ENCODE results near the gene VPS37C. TPM values are rescaled to one million over a fixed set of nuclear protein-coding genes. Genes with fewer than 3 reads are reported as not detected.

Gene VPS37C
- total and polyA plus RNA-seq, 4 donors, result 2.6 to 6.1 (median 5.1) TPM

- DNase-seq (ENCODE audit: low spot score), result no peak
- Histone ChIP-seq H3K4me3 (ENCODE audit: low read depth in 1 of 3, low read length in 3 of 3) (no peak overlapping the region), H3K36me3 (ENCODE audit: control insufficient read depth in 4 of 4, insufficient read depth in 3 of 4, low read depth in 1 of 4, low read length in 3 of 4) (no peaks in the 10 kb centered on the region), H3K9ac (ENCODE audit: low read depth in 1 of 2, low read length in 2 of 2) (no peak overlapping the region), H3K4me1 (ENCODE audit: control insufficient read depth in 4 of 4, insufficient read depth in 4 of 4, low read length in 3 of 4) (no peaks in the 10 kb centered on the region), H3K27ac (ENCODE audit: low read depth in 1 of 2, low read length in 2 of 2) (no peak overlapping the region), H3K27me3 (ENCODE audit: control insufficient read depth in 4 of 4, insufficient read depth in 4 of 4, low read length in 3 of 4) (no peaks in the 10 kb centered on the region), H3K9me3 (ENCODE audit: control insufficient read depth in 4 of 4, low read length in 3 of 4) (no peaks in the 10 kb centered on the region)
- TF ChIP-seq SP1 (IDR thresholded peaks at IDR 0.05) (no peak), GABPA (IDR thresholded peaks at IDR 0.05 in 1 of 2, conservative IDR thresholded peaks at IDR 0.05 in 1 of 2) (no peak), ATF3 (IDR thresholded peaks at IDR 0.05) (no peak)
- WGBS, result 88% methylated on average over 12 of the region's 12 CpGs
Measured at GRCh38 chr11:61090521-61090920, 70.7 kb downstream of the VPS37C start.

- no peaks in the 10 kb centered on the region for H3K27me3 ChIP-seq (ENCODE audit: control insufficient read depth in 4 of 4, insufficient read depth in 4 of 4, low read length in 3 of 4)
- no peak for DNase-seq (ENCODE audit: low spot score)
- H3K4me3 ChIP-seq (ENCODE audit: low read depth in 1 of 3, low read length in 3 of 3), result no peak overlapping the region
- no peaks in the 10 kb centered on the region for H3K36me3 ChIP-seq (ENCODE audit: control insufficient read depth in 4 of 4, insufficient read depth in 3 of 4, low read depth in 1 of 4, low read length in 3 of 4)
- no peak overlapping the region for H3K9ac ChIP-seq (ENCODE audit: low read depth in 1 of 2, low read length in 2 of 2)
- no peak overlapping the region for H3K27ac ChIP-seq (ENCODE audit: low read depth in 1 of 2, low read length in 2 of 2)
- TF ChIP-seq SP1 (IDR thresholded peaks at IDR 0.05), result no peak
- TF ChIP-seq GABPA (IDR thresholded peaks at IDR 0.05 in 1 of 2, conservative IDR thresholded peaks at IDR 0.05 in 1 of 2), result no peak
- no peaks in the 10 kb centered on the region for H3K4me1 ChIP-seq (ENCODE audit: control insufficient read depth in 4 of 4, insufficient read depth in 4 of 4, low read length in 3 of 4)
- WGBS, result 85% methylated on average over 12 of the region's 12 CpGs
- H3K9me3 ChIP-seq (ENCODE audit: control insufficient read depth in 4 of 4, low read length in 3 of 4), result no peaks in the 10 kb centered on the region
Measured at GRCh38 chr11:61089806-61090491, 71.3 kb downstream of the VPS37C start.

DNA sequence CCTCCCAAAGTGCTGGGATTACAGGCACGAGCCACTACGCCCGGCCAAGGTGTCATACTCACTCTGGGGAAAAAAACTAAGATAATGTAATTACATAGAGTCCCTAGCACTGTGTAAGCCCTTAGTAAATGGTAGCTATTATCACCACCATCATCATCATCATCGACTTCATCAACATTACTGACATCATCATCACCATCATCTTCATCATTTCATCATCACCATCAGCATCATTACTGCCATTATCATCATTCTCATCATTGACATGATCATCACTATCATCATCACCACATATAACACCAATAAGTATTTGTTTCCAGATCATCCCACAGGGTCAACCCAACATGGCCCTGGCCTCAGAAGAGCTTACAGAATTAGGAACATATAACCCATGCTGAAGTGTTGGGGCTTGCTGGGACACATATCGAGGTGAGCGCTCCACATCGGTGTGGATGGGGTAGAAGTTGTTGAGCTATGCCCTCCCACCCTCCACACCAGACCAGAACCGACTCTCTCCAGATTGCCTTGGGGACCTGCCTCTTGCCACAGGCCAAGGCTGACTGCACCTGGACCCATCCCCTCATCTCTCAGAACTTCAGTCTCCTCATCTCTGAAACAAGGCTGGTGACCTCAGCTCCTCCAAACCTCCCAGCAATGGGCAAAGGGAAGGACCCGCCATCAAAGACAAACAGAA is 73.7 kb downstream of the VPS37C start:
- H3K27ac ChIP-seq (ENCODE audit: low read depth in 1 of 2, low read length in 2 of 2), result no peak overlapping the region
- WGBS, result 93% methylated on average over 9 of the region's 9 CpGs
- no peak overlapping the region for H3K9ac ChIP-seq (ENCODE audit: low read depth in 1 of 2, low read length in 2 of 2)
- no peaks in the 10 kb centered on the region for H3K27me3 ChIP-seq (ENCODE audit: control insufficient read depth in 4 of 4, insufficient read depth in 4 of 4, low read length in 3 of 4)
- no peaks in the 10 kb centered on the region for H3K36me3 ChIP-seq (ENCODE audit: control insufficient read depth in 4 of 4, insufficient read depth in 3 of 4, low read depth in 1 of 4, low read length in 3 of 4)
- H3K4me1 ChIP-seq (ENCODE audit: control insufficient read depth in 4 of 4, insufficient read depth in 4 of 4, low read length in 3 of 4), result no peaks in the 10 kb centered on the region
- no peaks in the 10 kb centered on the region for H3K9me3 ChIP-seq (ENCODE audit: control insufficient read depth in 4 of 4, low read length in 3 of 4)
- H3K4me3 ChIP-seq (ENCODE audit: low read depth in 1 of 3, low read length in 3 of 3), result no peak overlapping the region
- no peak for TF ChIP-seq ATF3 (IDR thresholded peaks at IDR 0.05)
- TF ChIP-seq FOXA1 (IDR thresholded peaks at IDR 0.05), result no peak
- no peak for DNase-seq (ENCODE audit: low spot score)

DNA sequence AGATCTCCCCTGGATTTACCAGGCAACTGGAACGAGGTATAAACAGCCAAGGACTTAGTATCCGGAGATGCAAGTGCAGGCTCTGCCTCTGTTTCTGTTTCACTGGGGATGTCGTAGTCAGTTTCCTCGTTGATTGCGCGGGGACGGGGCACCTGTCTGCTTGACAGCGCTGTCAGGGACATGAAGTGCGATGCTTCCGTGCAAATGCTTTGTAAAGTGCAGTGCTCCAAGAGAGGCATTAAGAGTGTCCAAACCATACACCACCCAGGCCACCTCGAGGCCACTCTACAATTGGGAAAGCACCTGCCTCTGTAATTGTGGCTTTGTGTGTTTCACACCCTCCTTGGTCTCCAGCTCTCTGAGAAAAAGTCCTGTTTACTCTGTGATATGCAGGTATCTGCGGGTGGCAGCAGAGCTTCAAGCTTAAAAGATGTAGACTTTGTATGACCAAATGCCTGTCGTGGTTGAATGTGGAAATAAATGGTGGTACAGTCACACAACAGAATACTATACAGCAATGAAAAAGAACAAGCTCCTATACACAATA is 77.6 kb downstream of the VPS37C start:
- Histone ChIP-seq H3K4me1 (ENCODE audit: control insufficient read depth in 4 of 4, insufficient read depth in 4 of 4, low read length in 3 of 4) (no peaks in the 10 kb centered on the region), H3K4me3 (ENCODE audit: low read depth in 1 of 3, low read length in 3 of 3) (no peak overlapping the region), H3K36me3 (ENCODE audit: control insufficient read depth in 4 of 4, insufficient read depth in 3 of 4, low read depth in 1 of 4, low read length in 3 of 4) (no peaks in the 10 kb centered on the region), H3K27me3 (ENCODE audit: control insufficient read depth in 4 of 4, insufficient read depth in 4 of 4, low read length in 3 of 4) (no peaks in the 10 kb centered on the region), H3K9me3 (ENCODE audit: control insufficient read depth in 4 of 4, low read length in 3 of 4) (no peaks in the 10 kb centered on the region), H3K27ac (ENCODE audit: low read depth in 1 of 2, low read length in 2 of 2) (no peak overlapping the region), H3K9ac (ENCODE audit: low read depth in 1 of 2, low read length in 2 of 2) (no peak overlapping the region)
- DNase-seq (ENCODE audit: low spot score), result no peak
- WGBS, result 85% methylated on average over 13 of the region's 13 CpGs
- no peak for TF ChIP-seq FOXA1 (IDR thresholded peaks at IDR 0.05)
- TF ChIP-seq TAF1 (conservative IDR thresholded peaks at IDR 0.05), result no peak
- no peak for TF ChIP-seq EGR1 (IDR thresholded peaks at IDR 0.05; ENCODE audit: low read depth in 2 of 2)
- TF ChIP-seq HNF4G (IDR thresholded peaks at IDR 0.05), result no peak
- TF ChIP-seq CTCF (IDR thresholded peaks at IDR 0.05; ENCODE audit: low read depth, low read length, missing input control), result no peak
- no peak for TF ChIP-seq SP1 (IDR thresholded peaks at IDR 0.05)
- TF ChIP-seq FOXA2 (IDR thresholded peaks at IDR 0.05), result no peak
- TF ChIP-seq RAD21 (IDR thresholded peaks at IDR 0.05), result no peak
- no peak for TF ChIP-seq JUND (IDR thresholded peaks at IDR 0.05)
- no peak for TF ChIP-seq HNF4A (conservative IDR thresholded peaks at IDR 0.05)
- TF ChIP-seq, protein P1, sequence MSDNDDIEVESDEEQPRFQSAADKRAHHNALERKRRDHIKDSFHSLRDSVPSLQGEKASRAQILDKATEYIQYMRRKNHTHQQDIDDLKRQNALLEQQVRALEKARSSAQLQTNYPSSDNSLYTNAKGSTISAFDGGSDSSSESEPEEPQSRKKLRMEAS (IDR thresholded peaks at IDR 0.05), result no peak
- no peak for TF ChIP-seq NR2F2 (IDR thresholded peaks at IDR 0.05)
- no peak for TF ChIP-seq GABPA (IDR thresholded peaks at IDR 0.05 in 1 of 2, conservative IDR thresholded peaks at IDR 0.05 in 1 of 2)
- TF ChIP-seq REST (IDR thresholded peaks at IDR 0.05), result no peak
